ENCODE results near the gene COL4A3. TPM values are rescaled to one million over a fixed set of nuclear protein-coding genes. Genes with fewer than 3 reads are reported as not detected.

Gene COL4A3
- total RNA-seq, 1 donor from 2014 or later = not detected

GRCh38 chr2:227335713-227336112 lies 171.3 kb downstream of the COL4A3 start:
- Mint-ChIP-seq H3K9me3 (no peaks in the 10 kb centered on the region), H3K36me3 (peaks cover 60% of the 10 kb centered on the region), H3K27ac (no peak overlapping the region), H3K4me1 (no peaks in the 10 kb centered on the region), H3K4me3 (no peak overlapping the region), H3K27me3 (ENCODE audit: low read depth) (no peaks in the 10 kb centered on the region)
- no peak for DNase-seq (ENCODE audit: low spot score in 2 of 2, unreplicated experiment in 2 of 2)
- no peak for TF ChIP-seq CTCF (IDR thresholded peaks at IDR 0.05; ENCODE audit: unreplicated experiment)

DNA sequence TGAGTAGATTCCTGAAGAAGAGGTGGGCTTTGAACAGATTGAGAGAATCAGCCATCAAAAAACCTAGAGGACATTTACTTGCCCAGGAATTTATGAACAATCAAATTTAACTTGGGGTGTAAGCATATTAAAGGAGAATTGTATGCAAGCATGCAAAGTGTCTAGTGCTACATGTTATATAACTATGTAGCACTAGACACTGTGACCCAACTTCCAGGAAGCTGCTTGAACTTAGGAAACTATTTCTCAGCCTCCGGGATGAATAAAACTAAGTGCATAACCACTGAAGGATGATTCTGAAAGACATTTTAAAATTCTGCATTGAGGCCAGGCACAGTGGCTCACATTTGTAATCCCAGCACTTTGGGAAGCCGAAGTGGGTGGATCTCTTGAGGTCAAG lies 173.0 kb downstream of the COL4A3 start:
- Mint-ChIP-seq H3K4me3 (no peak overlapping the region), H3K27me3 (ENCODE audit: low read depth) (no peaks in the 10 kb centered on the region), H3K27ac (no peak overlapping the region), H3K4me1 (no peaks in the 10 kb centered on the region), H3K36me3 (peaks cover 48% of the 10 kb centered on the region), H3K9me3 (no peaks in the 10 kb centered on the region)
- no peak for TF ChIP-seq CTCF (IDR thresholded peaks at IDR 0.05; ENCODE audit: unreplicated experiment)
- no peak for DNase-seq (ENCODE audit: low spot score in 2 of 2, unreplicated experiment in 2 of 2)

DNA sequence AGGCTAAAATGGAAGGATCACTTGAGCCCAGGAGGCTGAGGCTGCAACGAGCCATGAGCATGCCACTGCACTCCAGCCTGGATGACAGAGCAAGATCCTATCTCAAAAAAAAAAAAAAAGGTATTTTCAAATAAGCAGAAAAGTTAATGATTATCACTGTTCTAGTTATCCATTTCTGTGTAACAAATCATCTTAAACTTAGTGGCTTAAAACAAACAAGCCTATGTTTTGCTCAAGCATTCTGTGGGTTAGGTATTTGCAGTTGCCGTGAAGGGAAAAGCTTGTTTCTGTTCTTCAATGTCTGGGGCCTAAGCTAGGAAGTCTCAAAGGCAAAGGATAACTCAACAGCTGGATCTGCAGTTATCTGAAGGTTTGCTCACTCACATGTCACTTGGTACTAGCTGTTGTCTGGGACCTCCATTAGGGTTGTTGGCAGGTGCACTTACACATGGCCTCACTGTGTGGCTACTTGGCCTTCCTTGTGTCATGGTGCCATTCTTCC lies 174.7 kb downstream of the COL4A3 start:
- no peak for TF ChIP-seq CTCF (IDR thresholded peaks at IDR 0.05; ENCODE audit: unreplicated experiment)
- Mint-ChIP-seq H3K27me3 (ENCODE audit: low read depth) (no peaks in the 10 kb centered on the region), H3K36me3 (peaks cover 36% of the 10 kb centered on the region), H3K4me1 (no peaks in the 10 kb centered on the region), H3K4me3 (no peak overlapping the region), H3K9me3 (no peaks in the 10 kb centered on the region), H3K27ac (no peak overlapping the region)
- no peak for DNase-seq (ENCODE audit: low spot score in 2 of 2, unreplicated experiment in 2 of 2)

DNA sequence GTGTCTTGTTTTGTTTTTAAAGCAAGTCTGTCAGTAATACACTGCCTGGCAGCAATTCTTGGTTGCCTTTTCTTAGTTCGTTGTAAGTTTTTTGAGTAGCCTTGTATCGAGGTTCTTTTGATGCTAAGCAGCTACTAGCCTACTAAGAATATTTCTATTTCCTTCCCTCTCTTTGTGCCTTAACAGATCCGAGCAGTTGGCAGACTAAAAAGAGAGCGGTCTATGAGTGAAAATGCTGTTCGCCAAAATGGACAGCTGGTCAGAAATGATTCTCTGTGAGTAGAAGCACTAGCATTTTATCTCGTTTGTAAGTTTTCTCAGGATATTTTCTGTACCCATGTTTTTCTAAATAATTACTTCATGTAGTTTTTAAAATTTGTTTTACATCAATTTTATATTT lies 175.7 kb downstream of the COL4A3 start:
- Mint-ChIP-seq H3K27me3 (ENCODE audit: low read depth) (no peaks in the 10 kb centered on the region), H3K4me1 (no peaks in the 10 kb centered on the region), H3K27ac (no peak overlapping the region), H3K9me3 (no peaks in the 10 kb centered on the region), H3K4me3 (no peak overlapping the region), H3K36me3 (peaks cover 29% of the 10 kb centered on the region)
- DNase-seq (ENCODE audit: low spot score in 2 of 2, unreplicated experiment in 2 of 2) = no peak
- TF ChIP-seq CTCF (IDR thresholded peaks at IDR 0.05; ENCODE audit: unreplicated experiment) = no peak

DNA sequence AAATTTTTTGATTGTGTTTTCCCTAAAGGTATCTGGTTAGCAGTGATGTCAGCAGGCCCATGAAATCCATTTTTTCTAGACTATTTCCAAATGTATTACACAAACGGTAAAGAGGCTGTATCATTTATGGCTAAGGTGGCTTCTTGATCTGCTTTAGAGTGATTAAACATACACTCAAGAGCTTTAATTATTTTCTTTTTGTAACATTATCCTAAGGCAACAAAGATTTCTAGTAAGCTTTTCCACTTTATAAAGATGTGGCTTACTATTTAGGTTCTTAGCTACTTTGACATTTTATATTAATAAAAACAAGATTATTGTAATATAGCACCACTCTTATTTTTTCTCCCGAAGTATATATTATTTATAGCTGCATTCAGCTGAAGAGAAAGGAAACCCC lies 177.1 kb downstream of the COL4A3 start:
- H3K4me1 Mint-ChIP-seq = no peaks in the 10 kb centered on the region
- no peak for TF ChIP-seq CTCF (IDR thresholded peaks at IDR 0.05; ENCODE audit: unreplicated experiment)
- peaks cover 22% of the 10 kb centered on the region for H3K36me3 Mint-ChIP-seq
- H3K4me3 Mint-ChIP-seq = no peak overlapping the region
- H3K9me3 Mint-ChIP-seq = no peaks in the 10 kb centered on the region
- H3K27ac Mint-ChIP-seq = no peak overlapping the region
- no peaks in the 10 kb centered on the region for H3K27me3 Mint-ChIP-seq (ENCODE audit: low read depth)
- DNase-seq (ENCODE audit: low spot score in 2 of 2, unreplicated experiment in 2 of 2) = no peak

- H3K36me3 Mint-ChIP-seq = peaks cover 26% of the 10 kb centered on the region
- H3K4me3 Mint-ChIP-seq = no peak overlapping the region
- no peak for TF ChIP-seq CTCF (IDR thresholded peaks at IDR 0.05; ENCODE audit: unreplicated experiment)
- no peak overlapping the region for H3K27ac Mint-ChIP-seq
- no peak for DNase-seq (ENCODE audit: low spot score in 2 of 2, unreplicated experiment in 2 of 2)
- H3K27me3 Mint-ChIP-seq (ENCODE audit: low read depth) = no peaks in the 10 kb centered on the region
- no peaks in the 10 kb centered on the region for H3K9me3 Mint-ChIP-seq
- no peaks in the 10 kb centered on the region for H3K4me1 Mint-ChIP-seq
Measured at GRCh38 chr2:227344231-227344630, 179.8 kb downstream of the COL4A3 start.
